ENCODE data around the gene CCDC117. TPM values are rescaled to one million over a fixed set of nuclear protein-coding genes. Genes with fewer than 3 reads are reported as not detected.
A peak's percentile ranks its signal among the peaks of the same experiment; 100 is the strongest.

The CCDC117 gene
- total RNA-seq, result 16.3 and 21.9 TPM in 2 replicates

GRCh38 chr22:28772633-28773460 is at the start of gene CCDC117:
TSS of gene CCDC117 (plus strand) at chr22:28772695. CDS start at chr22:28772850, 155 bp downstream.
- CTCF ChIA-PET, result interaction anchor here (0.6 to 2.4 kb wide), 5 partner anchors 28 to 268 kb away, joined by 3 to 8 read pairs (median 3); partner anchors contain the start of genes CHEK2 and HSCB
- no peak for TF ChIP-seq CTCF (IDR thresholded peaks at IDR 0.05)
- peak; percentile 87 for DNase-seq
- peak; percentile 91 for ATAC-seq (ENCODE audit: low read depth)
- H3K4me1 Mint-ChIP-seq, result peaks cover 28% of the 10 kb centered on the region
- intact Hi-C loops (cut with micrococcal nuclease), result loop anchor here (1.0 to 2.0 kb wide), 7 partner anchors 18 to 110 kb away; partner anchors contain the start of genes HSCB, TTC28 and ZNRF3
- peak within 1 kb of the TSS; percentile 91 for H3K4me3 Mint-ChIP-seq
- H3K9me3 Mint-ChIP-seq, result peaks cover 1% of the 10 kb centered on the region
- peaks cover 34% of the 10 kb centered on the region for H3K36me3 Mint-ChIP-seq (ENCODE audit: low read depth)
- POLR2A ChIA-PET, result interaction anchor here (0.6 to 2.9 kb wide), 8 partner anchors 11 to 97 kb away, joined by 3 to 41 read pairs (median 7); partner anchors contain the start of genes CHEK2, HSCB and XBP1
- no peaks in the 10 kb centered on the region for H3K27me3 Mint-ChIP-seq
- peak within 1 kb of the TSS; percentile 91 for H3K27ac Mint-ChIP-seq

GRCh38 chr22:28728002-28728401 is 44.5 kb upstream of the CCDC117 start:
- no peak for TF ChIP-seq CTCF (IDR thresholded peaks at IDR 0.05)
- ATAC-seq (ENCODE audit: low read depth) (no peak), DNase-seq (no peak)
- H3K27me3 Mint-ChIP-seq, result no peaks in the 10 kb centered on the region
- no peak overlapping the region for H3K4me3 Mint-ChIP-seq
- ChIA-PET CTCF (no interaction called here), POLR2A (no interaction called here)
- no peaks in the 10 kb centered on the region for H3K9me3 Mint-ChIP-seq
- H3K27ac Mint-ChIP-seq, result no peak overlapping the region
- peaks cover 13% of the 10 kb centered on the region for H3K4me1 Mint-ChIP-seq
- H3K36me3 Mint-ChIP-seq (ENCODE audit: low read depth), result peaks cover 37% of the 10 kb centered on the region
- intact Hi-C loops (cut with micrococcal nuclease), result no loop called here

GRCh38 chr22:28728621-28729313 is 43.7 kb upstream of the CCDC117 start:
- Mint-ChIP-seq H3K4me1 (peaks cover 13% of the 10 kb centered on the region), H3K36me3 (ENCODE audit: low read depth) (peaks cover 39% of the 10 kb centered on the region), H3K27me3 (no peaks in the 10 kb centered on the region), H3K4me3 (no peak overlapping the region), H3K27ac (no peak overlapping the region), H3K9me3 (no peaks in the 10 kb centered on the region)
- DNase-seq, result no peak
- no peak for ATAC-seq (ENCODE audit: low read depth)
- intact Hi-C loops (cut with micrococcal nuclease), result no loop called here
- TF ChIP-seq CTCF (IDR thresholded peaks at IDR 0.05), result no peak
- CTCF ChIA-PET, result no interaction called here
- POLR2A ChIA-PET, result no interaction called here

GRCh38 chr22:28730179-28730578 is 42.3 kb upstream of the CCDC117 start:
- intact Hi-C loops (cut with micrococcal nuclease), result no loop called here
- peaks cover 36% of the 10 kb centered on the region for H3K36me3 Mint-ChIP-seq (ENCODE audit: low read depth)
- DNase-seq, result no peak
- POLR2A ChIA-PET, result interaction anchor here (0.6 kb wide), 1 partner anchor 95 kb away, joined by 3 read pairs; no protein-coding TSS in a partner anchor
- no peaks in the 10 kb centered on the region for H3K9me3 Mint-ChIP-seq
- peak overlapping the region; percentile 35 for H3K4me3 Mint-ChIP-seq
- CTCF ChIA-PET, result interaction anchor here (0.6 kb wide), 1 partner anchor 50 kb away, joined by 4 read pairs; the partner anchor contains the start of gene TTC28
- no peaks in the 10 kb centered on the region for H3K27me3 Mint-ChIP-seq
- peak overlapping the region; percentile 77 for H3K27ac Mint-ChIP-seq
- no peak for ATAC-seq (ENCODE audit: low read depth)
- H3K4me1 Mint-ChIP-seq, result peaks cover 13% of the 10 kb centered on the region
- TF ChIP-seq CTCF (IDR thresholded peaks at IDR 0.05), result no peak

- no peak for TF ChIP-seq CTCF (IDR thresholded peaks at IDR 0.05)
- Mint-ChIP-seq H3K36me3 (ENCODE audit: low read depth) (peaks cover 29% of the 10 kb centered on the region), H3K27ac (no peak overlapping the region), H3K4me1 (peaks cover 7% of the 10 kb centered on the region), H3K4me3 (no peak overlapping the region), H3K9me3 (no peaks in the 10 kb centered on the region), H3K27me3 (no peaks in the 10 kb centered on the region)
- ChIA-PET CTCF (no interaction called here), POLR2A (no interaction called here)
- intact Hi-C loops (cut with micrococcal nuclease), result no loop called here
- no peak for ATAC-seq (ENCODE audit: low read depth)
- no peak for DNase-seq
Observed at GRCh38 chr22:28734393-28734792, 38.1 kb upstream of the CCDC117 start.
